Dedifferentiated amniotic fluid mesenchymal stem cell (primary cell): ENCODE measurements around the gene SLC2A4.
"Not testable (repeated sequence)": the region's sequence is repeated elsewhere in the genome, so short reads cannot be mapped to it uniquely, and the experiment has no call there.

Experiments used
- DNase-seq: peaks from one replicate; pipeline ENCODE4 v3.0.0-alpha.2; 2016; ENCODE audit errors: extremely low spot score

Gene SLC2A4

GRCh38 chr17:7281074-7281952 lies at the start of gene SLC2A4:
Gene SLC2A4, plus strand, starts transcription at chr17:7281718. Its CDS starts 217 bp downstream, at chr17:7281935.
- peak; percentile 86 for DNase-seq

DNA sequence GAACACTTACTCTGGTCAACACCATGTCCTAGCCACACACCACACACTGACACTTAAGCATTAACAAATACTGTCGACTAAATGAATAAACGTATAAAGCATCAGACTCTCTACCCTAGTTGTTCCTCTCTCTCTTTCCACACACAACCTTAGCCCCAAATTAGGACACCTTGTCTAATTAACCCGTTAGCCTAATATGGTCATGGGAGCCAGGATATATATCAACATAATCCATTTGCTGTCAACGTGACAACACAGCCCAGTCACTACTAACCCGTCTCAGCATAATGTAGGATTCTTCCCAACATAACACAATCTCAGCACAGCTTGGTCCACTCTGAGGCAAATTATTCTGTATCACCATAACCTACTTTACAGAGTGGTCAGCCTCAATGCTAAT lies 49.4 kb upstream of the SLC2A4 start:
- DNase-seq: no peak

DNA sequence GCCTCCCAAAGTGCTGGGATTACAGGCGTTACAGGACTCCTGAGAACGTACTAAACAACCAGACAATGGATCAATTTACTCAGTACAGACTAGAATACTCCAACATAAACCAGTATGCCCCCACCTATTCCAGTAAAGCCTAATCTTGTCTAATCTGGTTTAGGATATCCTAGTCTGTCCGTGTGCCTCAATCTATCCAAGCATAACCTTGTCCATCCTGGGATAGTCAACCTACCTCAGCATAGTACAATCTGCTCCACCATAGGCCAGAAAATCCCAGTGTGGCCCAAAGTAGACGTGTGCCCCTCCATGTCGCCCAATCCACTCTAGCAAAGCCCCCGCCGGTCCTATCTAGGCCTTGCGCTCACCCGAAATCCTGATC lies 47.8 kb upstream of the SLC2A4 start:
- DNase-seq: peak; percentile 42

DNA sequence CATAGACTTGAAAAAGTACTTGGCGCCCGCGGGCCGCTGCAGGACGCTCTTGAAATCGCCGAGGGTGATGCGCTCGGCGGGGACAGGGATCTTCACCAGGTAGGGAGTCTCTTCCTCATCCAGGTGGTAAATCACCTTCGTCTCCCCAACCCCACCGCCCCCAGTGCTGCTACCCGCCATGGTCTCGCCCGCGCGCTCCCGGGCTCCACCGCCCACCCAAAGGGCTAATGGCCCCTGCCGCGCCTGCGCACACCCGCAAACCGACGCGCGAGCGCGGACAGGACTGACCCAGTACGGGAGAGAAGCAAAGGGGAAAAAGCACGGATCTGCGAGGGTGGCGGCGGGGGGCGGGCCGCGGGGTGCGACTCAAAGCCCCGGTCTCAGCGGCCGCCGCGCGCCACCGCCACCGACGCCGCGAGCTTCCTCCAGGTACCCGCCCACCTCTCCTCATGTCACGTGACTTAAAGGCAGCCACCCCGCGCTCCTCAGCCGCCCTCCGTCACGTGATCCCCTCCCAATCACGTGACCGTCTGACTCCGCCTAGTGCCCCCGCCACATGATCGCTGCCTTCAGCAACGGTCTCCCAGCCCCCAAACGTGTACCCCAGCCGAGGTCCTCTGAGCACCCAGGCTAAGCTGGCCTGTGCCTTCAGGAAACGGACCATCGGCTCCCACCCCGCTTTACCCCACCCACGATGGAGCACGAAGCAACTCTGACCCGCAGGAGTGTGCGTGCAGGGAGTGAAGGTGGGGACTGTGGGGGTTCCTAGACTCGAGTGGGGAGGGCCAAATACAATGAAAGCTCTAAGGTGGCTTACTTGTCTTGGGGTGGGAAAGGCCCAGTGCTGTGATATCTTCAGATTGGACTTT lies 47.2 kb upstream of the SLC2A4 start, which contains the start of gene DVL2:
Gene DVL2 (minus strand): TSS at position 435 of the 869 bp plus-strand sequence. CDS start 255 bp downstream, at position 180.
- DNase-seq: peak; percentile 90

DNA sequence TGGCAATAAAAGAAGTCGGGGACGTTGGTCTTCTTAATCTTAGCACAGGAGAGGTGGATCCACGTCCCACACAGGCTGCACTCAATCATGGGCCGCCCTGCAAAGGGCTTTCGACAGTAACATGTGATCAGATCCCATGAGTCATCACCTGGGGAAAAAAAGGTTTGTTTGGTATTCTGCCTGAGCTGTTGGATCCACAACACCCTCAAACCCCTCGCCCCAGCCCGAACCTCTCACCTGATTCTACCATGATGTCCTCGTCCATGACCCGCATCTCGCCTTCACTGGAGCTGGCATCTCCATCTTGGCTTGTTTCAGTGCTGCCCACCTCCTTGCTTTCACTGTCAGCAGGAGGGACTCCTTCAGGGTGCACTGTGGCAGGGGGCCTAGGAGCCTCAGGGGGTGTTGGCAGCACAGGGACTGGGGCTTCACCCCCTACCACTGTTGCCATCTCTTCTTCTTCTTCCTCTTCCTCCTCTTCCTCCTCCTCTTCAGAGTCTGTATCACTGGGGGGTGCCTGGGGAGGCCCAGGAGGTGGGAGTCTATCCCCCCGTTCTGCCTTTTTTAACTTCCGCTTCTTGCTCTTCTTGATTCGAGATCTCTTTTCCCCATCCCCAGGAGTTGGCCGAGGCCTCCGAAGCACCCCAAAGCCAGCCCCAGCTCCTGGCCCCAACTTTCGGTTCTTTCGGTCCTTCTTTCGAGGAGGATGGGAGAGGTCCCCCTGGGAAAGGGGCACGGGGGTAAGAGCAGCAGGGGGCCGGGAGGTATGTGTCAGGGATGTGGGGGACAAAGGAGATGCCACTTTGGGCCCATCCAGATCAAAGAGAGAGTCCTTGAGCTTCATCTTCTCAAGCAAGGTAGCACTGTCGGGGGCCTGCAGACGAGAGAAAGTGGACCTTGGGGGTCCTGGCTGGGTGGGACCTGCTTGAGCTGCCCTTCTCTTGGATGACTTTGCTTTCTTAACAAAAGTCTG lies 45.5 kb upstream of the SLC2A4 start:
- no peak for DNase-seq

DNA sequence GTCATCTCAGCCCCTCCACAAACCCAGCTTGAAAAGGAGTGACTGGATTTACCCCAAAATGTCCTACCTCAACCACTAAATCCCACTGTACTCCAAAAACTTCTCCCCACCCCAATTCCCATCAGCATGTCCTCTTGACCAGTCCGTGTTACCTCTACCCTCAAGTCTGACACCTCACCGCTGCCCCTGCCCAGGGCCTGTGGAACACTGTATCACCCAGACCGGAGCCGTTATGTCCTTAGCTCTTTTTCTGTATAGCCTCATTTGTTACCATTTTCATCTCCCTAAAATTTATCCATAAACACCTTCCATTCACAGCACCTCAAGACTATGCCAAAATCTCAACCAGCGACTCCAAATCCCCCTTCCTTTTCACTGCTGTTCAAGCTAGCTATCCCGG lies 44.7 kb upstream of the SLC2A4 start:
- no peak for DNase-seq

GRCh38 chr17:7237266-7237760 lies 44.2 kb upstream of the SLC2A4 start:
- DNase-seq: no peak

DNA sequence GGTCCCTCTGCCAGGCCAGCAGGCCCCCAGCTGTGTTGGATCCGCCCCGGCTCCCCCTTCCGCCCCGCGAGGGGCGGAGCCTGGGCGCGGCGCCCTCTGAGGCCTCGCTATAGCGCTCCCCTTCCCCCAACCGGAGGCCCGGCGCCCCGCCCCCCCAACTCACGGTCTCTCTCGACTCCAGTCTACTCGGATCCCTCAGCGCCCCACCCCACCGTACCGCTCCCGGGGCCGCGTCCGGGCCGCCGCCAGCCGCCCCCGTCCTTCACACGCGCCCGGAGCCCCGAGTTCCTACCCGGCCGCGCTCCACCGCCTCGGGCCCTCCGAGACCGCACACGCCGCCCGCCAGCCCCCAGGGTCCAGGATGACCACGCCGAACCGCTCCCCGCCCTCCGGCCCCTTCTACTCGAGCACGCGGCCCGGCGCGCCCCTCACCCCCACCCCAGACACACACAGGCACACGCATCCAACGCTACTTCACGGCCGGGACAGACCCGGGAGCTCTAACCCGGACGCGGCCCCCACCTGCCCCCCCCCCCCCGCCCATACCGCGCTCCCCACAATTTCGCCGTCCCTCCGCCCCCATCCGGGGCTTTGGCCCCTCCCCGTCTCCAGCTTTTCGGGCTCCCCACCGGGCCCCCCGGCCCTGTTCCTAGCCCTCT lies 43.6 kb upstream of the SLC2A4 start:
- peak; percentile 19 for DNase-seq

DNA sequence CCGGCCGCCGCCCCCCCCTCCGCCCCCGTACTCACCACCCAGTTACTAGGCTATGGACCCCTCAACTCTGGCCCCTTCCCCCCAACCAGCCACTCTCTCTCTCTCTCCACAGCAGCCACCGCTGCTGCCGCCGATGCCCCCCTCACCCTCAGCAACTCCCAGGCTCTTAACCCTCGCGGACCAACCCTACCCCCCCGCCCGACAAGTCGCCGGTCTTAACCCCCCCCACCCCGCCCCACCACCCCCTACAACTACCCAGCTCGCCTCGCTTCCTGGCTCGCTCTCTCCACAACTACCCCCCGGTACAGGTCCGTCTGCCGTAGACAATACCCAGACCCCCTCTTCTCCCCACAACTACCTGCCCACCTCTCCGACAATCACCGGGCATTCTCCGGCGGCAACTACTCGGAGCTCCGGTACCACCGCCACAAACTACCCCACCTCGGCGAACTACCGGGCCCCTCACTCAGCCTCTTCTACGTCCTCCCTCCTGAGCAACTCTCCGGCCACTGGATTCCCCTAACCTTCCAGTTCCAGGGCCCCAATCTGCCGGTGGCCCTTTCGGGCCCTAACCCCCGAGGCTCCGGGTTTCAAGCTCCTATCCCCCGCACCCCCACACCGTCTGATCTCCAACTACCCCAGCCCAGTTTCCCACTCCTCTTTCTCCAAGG lies 43.0 kb upstream of the SLC2A4 start:
- DNase-seq: no peak

DNA sequence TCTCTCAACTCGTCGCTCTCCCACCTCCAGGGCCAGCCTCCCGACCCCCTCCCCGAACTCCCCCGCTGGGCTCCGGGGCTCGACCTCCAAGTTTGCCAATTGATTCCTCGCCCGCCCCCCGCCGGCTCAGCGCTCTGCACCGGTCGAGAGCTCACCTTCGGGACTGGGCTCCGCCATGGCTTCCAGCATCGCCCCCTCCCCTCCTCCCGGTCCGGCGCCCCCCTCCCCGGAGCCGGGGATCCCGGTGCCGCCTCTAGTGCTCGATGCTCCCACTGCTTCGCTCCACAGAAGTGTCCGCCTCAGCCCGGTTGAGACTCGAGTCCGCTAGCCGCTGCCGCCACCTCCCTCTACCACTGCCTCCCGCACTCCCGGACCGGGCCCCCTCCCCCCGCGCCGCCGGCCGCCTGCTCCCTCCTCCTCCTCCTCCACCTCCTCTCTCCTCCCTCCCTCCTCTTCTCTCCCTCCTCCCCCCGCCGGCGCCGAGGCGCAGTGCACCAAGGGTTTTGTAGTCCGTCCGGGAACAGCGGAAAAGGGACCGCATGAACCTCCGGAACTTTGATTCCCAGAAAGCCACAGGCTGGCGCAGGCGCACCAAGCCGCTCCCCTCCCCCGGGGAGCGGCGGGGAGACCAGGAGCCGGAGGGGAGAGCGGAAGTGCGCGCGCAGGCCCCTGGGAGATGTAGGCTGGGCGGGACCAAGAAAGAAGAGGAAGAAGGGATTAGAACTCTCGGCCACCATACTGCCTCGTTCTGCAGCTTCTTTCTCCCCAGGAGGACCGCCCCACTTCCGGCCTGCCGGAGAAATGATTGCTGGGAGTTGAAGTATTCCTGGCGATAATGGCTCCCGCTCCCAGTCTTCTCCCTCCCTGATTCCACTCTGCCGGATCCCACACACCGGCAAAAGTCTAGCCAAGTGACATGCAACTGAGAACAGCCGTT lies 42.2 kb upstream of the SLC2A4 start, which contains the start of gene PHF23:
Gene PHF23 (minus strand): TSS at position 367 of the 937 bp plus-strand sequence. CDS start 178 bp downstream, at position 189.
- peak; percentile 99 for DNase-seq

GRCh38 chr17:7240375-7240774 lies 41.1 kb upstream of the SLC2A4 start:
- DNase-seq: no peak

DNA sequence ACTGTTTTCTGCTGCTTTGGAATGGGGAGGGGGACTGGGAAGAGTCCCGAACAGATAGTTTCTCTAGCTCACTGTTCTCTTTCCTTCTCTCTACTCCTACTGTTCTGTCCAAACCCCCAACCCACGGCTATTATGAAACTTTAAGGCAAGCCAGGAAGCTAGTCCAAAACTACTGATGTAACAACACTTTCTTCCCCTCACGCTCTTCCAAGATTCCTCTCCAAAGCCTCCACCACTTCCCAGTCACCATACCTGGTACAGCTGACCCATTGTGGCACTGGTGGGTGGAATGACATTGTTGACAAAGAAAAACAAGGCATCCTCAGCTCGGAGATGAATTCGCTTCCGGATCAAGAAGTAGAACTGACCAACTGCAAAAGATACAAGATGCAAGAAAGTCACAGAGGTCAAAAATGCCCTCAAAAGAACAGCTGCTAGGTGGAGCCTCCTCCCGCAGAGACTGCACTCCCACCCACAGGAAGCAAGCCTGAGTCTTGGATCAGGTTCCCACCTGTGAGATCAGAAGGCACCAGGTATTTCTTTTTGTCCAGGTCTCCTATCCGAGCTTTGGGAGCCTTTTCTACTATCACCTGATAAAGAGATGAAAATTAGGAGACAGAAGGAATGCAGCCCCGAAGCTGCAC lies 40.3 kb upstream of the SLC2A4 start:
- DNase-seq: no peak

GRCh38 chr17:7241783-7242716 lies 39.5 kb upstream of the SLC2A4 start, which contains the start of gene GABARAP:
Gene GABARAP, minus strand, starts transcription at chr17:7242449. Its CDS starts 119 bp downstream, at chr17:7242330.
- DNase-seq: peak; percentile 86

- peak; percentile 96 for DNase-seq
Measured at GRCh38 chr17:7242717-7243452, 38.6 kb upstream of the SLC2A4 start.

DNA sequence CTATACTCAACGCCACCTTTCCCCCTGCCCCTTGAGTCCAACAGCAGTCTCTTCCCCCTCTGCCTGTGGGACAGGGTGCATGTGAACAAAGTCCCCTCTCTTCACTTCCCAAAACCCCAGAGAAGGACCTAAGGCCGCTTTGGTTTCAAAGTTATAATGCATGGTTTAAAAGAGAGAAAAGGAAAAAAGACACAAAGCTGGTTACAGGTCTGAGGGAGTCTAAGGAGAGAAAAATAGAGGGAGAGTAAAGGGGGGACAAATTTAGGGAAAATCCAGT lies 38.1 kb upstream of the SLC2A4 start:
- DNase-seq: no peak

GRCh38 chr17:7243838-7244237 lies 37.7 kb upstream of the SLC2A4 start:
- DNase-seq: not testable (repeated sequence)

DNA sequence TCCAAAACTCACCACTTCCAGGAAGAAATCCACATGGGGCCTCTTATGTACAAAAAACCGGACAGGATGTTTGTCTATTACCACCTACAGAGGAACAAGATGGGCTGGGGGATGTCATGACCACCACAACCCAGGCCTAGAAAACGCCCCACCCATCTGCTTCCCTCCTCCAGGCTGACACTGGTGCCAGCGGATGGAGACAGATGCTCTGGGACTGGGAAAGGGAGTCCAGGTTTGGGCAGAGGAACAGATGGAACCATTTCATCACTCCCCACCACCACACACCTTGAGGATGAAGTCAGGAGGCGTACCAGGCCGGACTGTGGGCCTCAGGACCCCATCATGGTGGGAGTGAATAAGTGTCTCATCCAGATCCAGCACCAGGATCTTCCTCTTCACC lies 34.7 kb upstream of the SLC2A4 start:
- DNase-seq: no peak
